Neural cell (in vitro differentiated cells): Measurements from ENCODE around the gene NDUFS5. TPM values are rescaled to one million over a fixed set of nuclear protein-coding genes. Genes with fewer than 3 reads are reported as not detected.
A peak's percentile ranks its signal among the peaks of the same experiment; 100 is the strongest.
"Not testable (repeated sequence)": the region's sequence is repeated elsewhere in the genome, so short reads cannot be mapped to it uniquely, and the experiment has no call there.

Experiments
- H2AFZ ChIP-seq: fragments of 200-600, 300-800 bp; sonication (generic), shearing (Covaris generic); 2 replicates; pipeline ENCODE4 v1.6.0; 2014; ENCODE audit warnings: low read depth, mild to moderate bottlenecking, antibody characterized with exemption, low read length, moderate library complexity
- H3F3A ChIP-seq: fragments of 200-600 bp; shearing (Covaris generic); 2 replicates; pipeline ENCODE4 v1.6.1; 2016; ENCODE audit warnings: mild to moderate bottlenecking, moderate library complexity, mixed read lengths, antibody characterized with exemption, low read length; ENCODE audit not compliant: insufficient read depth, poor library complexity, severe bottlenecking
- H3K27ac ChIP-seq: fragments of 200-600, 300-800 bp; sonication (generic), shearing (Covaris generic); 2 replicates; pipeline ENCODE4 v1.5.1; 2014; ENCODE audit warnings: mild to moderate bottlenecking, low read length, moderate library complexity
- H3K27me3 ChIP-seq: fragments of 300-800, 200-600 bp; sonication (generic), shearing (Covaris generic); 2 replicates; pipeline ENCODE4 v1.6.0; 2014; ENCODE audit warnings: mild to moderate bottlenecking, low read depth, low read length, moderate library complexity; ENCODE audit not compliant: insufficient read depth
- H3K36me3 ChIP-seq: fragments of 300-800, 200-600 bp; sonication (generic), shearing (Covaris generic); 2 replicates; pipeline ENCODE4 v1.5.1; 2014; ENCODE audit warnings: mild to moderate bottlenecking, antibody characterized with exemption, low read length, moderate library complexity; ENCODE audit not compliant: insufficient read depth
- H3K4me2 ChIP-seq: fragments of 300-800, 200-600 bp; sonication (generic), shearing (Covaris generic); 2 replicates; pipeline ENCODE4 v1.6.0; 2014; ENCODE audit warnings: mild to moderate bottlenecking, low read length
- H3K4me3 ChIP-seq: fragments of 300-800, 200-600 bp; sonication (generic), shearing (Covaris generic); 2 replicates; pipeline ENCODE4 v1.5.1; 2014; ENCODE audit warnings: mild to moderate bottlenecking, low read length, moderate library complexity
- H3K79me2 ChIP-seq: fragments of 200-600 bp; shearing (Covaris generic); replicated peaks from 2 replicates; pipeline ENCODE4 v1.6.0; 2014; ENCODE audit warnings: mild to moderate bottlenecking, low read length, moderate library complexity; ENCODE audit not compliant: insufficient read depth
- H3K9ac ChIP-seq: fragments of 300-800, 200-600 bp; sonication (generic), shearing (Covaris generic); 2 replicates; pipeline ENCODE4 v1.6.1; 2016; ENCODE audit warnings: mild to moderate bottlenecking, low read length, mixed read lengths
- H3K9me2 ChIP-seq: fragments of 200-600 bp; shearing (Covaris generic); 2 replicates; pipeline ENCODE4 v1.6.1; 2016; ENCODE audit warnings: mild to moderate bottlenecking, low read length, mixed read lengths; ENCODE audit not compliant: insufficient read depth
- H3K9me3 ChIP-seq: fragments of 200-600, 300-800 bp; sonication (generic), shearing (Covaris generic); 2 replicates; pipeline ENCODE4 v1.6.1; 2016; ENCODE audit warnings: mild to moderate bottlenecking, mixed run types, low read length, moderate library complexity, mixed read lengths
- H4K20me1 ChIP-seq: fragments of 200-600 bp; shearing (Covaris generic); 2 replicates; pipeline ENCODE4 v1.6.1; 2016; ENCODE audit warnings: mild to moderate bottlenecking, mixed run types; ENCODE audit not compliant: insufficient read depth
- EP300 ChIP-seq: fragments of 450-650 bp; conservative IDR thresholded peaks from 2 replicates; pipeline ENCODE4 v1.6.1; 2014; ENCODE audit warnings: antibody characterized with exemption, mild to moderate bottlenecking, moderate library complexity; ENCODE audit not compliant: poor library complexity, severe bottlenecking
- EZH2 ChIP-seq: fragments of 200-600, 300-800 bp; shearing (Covaris generic), sonication (generic); IDR thresholded peaks from 2 replicates; pipeline ENCODE4 v1.6.1; 2014; ENCODE audit warnings: antibody characterized with exemption, low read length, borderline replicate concordance, mild to moderate bottlenecking; ENCODE audit not compliant: insufficient read depth, poor library complexity, severe bottlenecking
- MXI1 ChIP-seq: fragments of 450-650 bp; conservative IDR thresholded peaks from 2 replicates; pipeline ENCODE4 v1.6.1; 2014; ENCODE audit warnings: antibody characterized with exemption, mild to moderate bottlenecking; ENCODE audit not compliant: poor library complexity, severe bottlenecking
- POLR2AphosphoS5 ChIP-seq: IDR thresholded peaks from 2 replicates; pipeline ENCODE4 v1.6.1; 2012
- RAD21 ChIP-seq: fragments of 450-650 bp; conservative IDR thresholded peaks from 2 replicates; pipeline ENCODE4 v1.6.1; 2014; ENCODE audit warnings: antibody characterized with exemption, mild to moderate bottlenecking, moderate library complexity
- SMC3 ChIP-seq: fragments of 450-650 bp; conservative IDR thresholded peaks from 2 replicates; pipeline ENCODE4 v1.6.1; 2014; ENCODE audit warnings: antibody characterized with exemption, mild to moderate bottlenecking, moderate library complexity; ENCODE audit not compliant: poor library complexity
- TAF1 ChIP-seq: IDR thresholded peaks from 2 replicates; pipeline ENCODE4 v1.6.1; 2012; ENCODE audit warnings: low read depth
- polyA minus RNA-seq: library from RNA; depleted of rRNA, polyadenylated mRNA; stranded (reverse); fragments of >200 nt; gene quantifications from 2 replicates; pipeline ENCODE4 v1.2.3, GENCODE V29; 2014
- polyA plus RNA-seq: library from polyadenylated mRNA; depleted of rRNA; stranded (reverse); fragments of >200 nt; gene quantifications from 2 replicates; pipeline ENCODE4 v1.2.3, GENCODE V29; 2014
- TF ChIP-seq, protein P1 (sequence below): fragments of 450-650 bp; IDR thresholded peaks from 2 replicates; pipeline ENCODE4 v1.5.1; 2014; ENCODE audit warnings: antibody characterized with exemption, mild to moderate bottlenecking, moderate library complexity; ENCODE audit not compliant: poor library complexity, severe bottlenecking
- TF ChIP-seq, protein P2 (sequence below): IDR thresholded peaks from 2 replicates; pipeline ENCODE4 v1.6.1; 2012; ENCODE audit warnings: borderline replicate concordance

NDUFS5 gene
- polyA plus RNA-seq (848 and 1,398 TPM in 2 replicates), polyA minus RNA-seq (252 and 303 TPM in 2 replicates)

DNA sequence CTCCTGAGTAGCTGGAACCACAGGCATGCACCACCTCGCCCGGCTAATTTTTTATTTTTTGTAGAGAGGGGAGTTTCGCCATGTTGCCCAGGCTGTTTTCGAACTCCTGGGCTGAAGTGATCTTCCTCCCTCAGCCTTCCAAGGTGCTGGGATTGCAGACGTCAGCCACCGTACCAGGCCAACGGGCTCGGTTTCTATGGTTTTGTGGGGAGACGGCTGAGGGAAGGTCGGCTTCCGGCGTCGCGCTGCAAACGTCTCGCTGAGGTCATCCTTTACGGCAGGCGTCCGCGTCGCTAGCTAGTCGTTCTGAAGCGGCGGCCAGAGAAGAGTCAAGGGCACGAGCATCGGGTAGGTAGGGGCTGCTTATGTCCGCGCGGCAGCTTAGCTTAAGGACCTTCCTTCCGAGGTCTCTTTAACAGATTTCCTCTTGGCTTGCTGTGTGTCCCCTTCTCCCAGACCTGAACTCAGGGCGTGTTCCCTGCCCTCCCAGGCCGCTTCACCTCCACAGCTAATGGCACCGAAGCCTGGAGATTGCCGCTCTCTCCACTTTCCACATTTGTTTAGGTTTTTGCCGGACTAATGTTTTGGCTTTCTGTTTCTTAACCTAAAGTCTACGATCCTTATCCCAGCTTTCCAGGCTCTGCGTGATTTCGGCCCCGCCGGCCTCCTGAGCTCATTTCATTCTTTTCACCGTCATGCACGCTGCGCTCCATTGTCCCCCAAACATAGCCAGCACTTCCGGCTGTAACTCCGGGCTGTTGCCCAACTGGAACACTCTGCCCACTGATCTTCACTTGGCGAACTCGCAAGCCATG is at the start of gene NDUFS5:
Gene NDUFS5, plus strand, starts transcription at position 300 of the 815 bp plus-strand sequence. CDS start 2,375 bp downstream, outside the sequence.
- Histone ChIP-seq H3F3A (no peaks in the 10 kb centered on the region), H3K9me3 (no peaks in the 10 kb centered on the region), H3K9ac (peak within 1 kb of the TSS; percentile 93), H4K20me1 (no peaks in the 10 kb centered on the region), H3K4me3 (peak within 1 kb of the TSS; percentile 74), H3K9me2 (no peaks in the 10 kb centered on the region), H3K4me2 (peak within 1 kb of the TSS; percentile 60), H3K36me3 (peaks cover 6% of the 10 kb centered on the region), H3K27me3 (no peaks in the 10 kb centered on the region), H2AFZ (peak within 1 kb of the TSS; percentile 81), H3K27ac (peak within 1 kb of the TSS; percentile 96), H3K79me2 (peaks cover 33% of the 10 kb centered on the region)
- peak; percentile 99 for TF ChIP-seq POLR2AphosphoS5
- TF ChIP-seq TAF1: peak; percentile 94
- peak; percentile 51 for TF ChIP-seq SMC3
- TF ChIP-seq EZH2: no peak
- TF ChIP-seq, protein P1, sequence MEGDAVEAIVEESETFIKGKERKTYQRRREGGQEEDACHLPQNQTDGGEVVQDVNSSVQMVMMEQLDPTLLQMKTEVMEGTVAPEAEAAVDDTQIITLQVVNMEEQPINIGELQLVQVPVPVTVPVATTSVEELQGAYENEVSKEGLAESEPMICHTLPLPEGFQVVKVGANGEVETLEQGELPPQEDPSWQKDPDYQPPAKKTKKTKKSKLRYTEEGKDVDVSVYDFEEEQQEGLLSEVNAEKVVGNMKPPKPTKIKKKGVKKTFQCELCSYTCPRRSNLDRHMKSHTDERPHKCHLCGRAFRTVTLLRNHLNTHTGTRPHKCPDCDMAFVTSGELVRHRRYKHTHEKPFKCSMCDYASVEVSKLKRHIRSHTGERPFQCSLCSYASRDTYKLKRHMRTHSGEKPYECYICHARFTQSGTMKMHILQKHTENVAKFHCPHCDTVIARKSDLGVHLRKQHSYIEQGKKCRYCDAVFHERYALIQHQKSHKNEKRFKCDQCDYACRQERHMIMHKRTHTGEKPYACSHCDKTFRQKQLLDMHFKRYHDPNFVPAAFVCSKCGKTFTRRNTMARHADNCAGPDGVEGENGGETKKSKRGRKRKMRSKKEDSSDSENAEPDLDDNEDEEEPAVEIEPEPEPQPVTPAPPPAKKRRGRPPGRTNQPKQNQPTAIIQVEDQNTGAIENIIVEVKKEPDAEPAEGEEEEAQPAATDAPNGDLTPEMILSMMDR: no peak
- TF ChIP-seq, protein P2, sequence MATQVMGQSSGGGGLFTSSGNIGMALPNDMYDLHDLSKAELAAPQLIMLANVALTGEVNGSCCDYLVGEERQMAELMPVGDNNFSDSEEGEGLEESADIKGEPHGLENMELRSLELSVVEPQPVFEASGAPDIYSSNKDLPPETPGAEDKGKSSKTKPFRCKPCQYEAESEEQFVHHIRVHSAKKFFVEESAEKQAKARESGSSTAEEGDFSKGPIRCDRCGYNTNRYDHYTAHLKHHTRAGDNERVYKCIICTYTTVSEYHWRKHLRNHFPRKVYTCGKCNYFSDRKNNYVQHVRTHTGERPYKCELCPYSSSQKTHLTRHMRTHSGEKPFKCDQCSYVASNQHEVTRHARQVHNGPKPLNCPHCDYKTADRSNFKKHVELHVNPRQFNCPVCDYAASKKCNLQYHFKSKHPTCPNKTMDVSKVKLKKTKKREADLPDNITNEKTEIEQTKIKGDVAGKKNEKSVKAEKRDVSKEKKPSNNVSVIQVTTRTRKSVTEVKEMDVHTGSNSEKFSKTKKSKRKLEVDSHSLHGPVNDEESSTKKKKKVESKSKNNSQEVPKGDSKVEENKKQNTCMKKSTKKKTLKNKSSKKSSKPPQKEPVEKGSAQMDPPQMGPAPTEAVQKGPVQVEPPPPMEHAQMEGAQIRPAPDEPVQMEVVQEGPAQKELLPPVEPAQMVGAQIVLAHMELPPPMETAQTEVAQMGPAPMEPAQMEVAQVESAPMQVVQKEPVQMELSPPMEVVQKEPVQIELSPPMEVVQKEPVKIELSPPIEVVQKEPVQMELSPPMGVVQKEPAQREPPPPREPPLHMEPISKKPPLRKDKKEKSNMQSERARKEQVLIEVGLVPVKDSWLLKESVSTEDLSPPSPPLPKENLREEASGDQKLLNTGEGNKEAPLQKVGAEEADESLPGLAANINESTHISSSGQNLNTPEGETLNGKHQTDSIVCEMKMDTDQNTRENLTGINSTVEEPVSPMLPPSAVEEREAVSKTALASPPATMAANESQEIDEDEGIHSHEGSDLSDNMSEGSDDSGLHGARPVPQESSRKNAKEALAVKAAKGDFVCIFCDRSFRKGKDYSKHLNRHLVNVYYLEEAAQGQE: peak; percentile 92
- TF ChIP-seq MXI1: peak; percentile 76
- TF ChIP-seq EP300: peak; percentile 56
- TF ChIP-seq RAD21: peak; percentile 39

DNA sequence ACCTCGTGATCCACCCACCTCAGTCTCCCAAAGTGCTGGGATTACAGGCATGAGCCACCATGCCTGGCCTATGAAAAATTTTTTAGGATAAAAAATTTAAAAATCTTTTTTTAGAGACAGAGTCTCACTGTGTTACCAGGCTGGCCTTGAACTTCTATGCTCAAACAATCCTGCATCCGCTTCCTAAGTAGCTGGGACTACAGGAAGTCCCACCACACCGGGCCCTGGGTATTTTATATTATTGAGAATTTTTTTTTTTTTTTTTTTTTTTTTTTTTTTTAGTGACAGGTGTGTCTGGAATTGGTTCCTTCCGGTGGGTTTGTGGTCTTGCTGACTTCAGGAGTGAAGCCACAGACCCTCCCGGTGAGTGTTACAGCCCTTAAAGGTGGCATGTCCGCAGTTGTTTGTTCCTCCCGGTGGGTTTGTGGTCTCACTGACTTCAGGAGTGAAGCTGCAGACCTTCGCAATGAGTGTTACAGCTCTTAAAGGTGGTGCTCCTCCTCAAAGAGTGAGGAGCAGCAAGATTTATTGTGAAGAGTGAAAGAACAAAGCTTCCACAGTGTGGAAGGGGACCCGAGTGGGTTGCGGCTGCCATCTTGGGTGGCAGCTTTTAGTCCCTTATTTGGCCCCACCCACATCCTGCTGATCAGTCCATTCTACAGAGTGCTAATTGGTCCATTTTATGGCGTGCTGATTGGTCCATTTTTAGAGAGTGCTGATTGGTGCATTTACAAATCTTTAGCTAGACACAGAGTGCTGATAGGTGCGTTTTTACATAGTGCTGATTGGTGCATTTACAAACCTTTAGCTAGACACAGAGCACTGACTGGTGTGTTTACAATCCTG is 48.5 kb upstream of the NDUFS5 start:
- H3K9me2 ChIP-seq, H3K9me3 ChIP-seq, H3K27me3 ChIP-seq, H2AFZ ChIP-seq, H3K27ac ChIP-seq, H3K4me3 ChIP-seq, H3F3A ChIP-seq, H3K9ac ChIP-seq, H3K4me2 ChIP-seq, H4K20me1 ChIP-seq, H3K36me3 ChIP-seq, H3K79me2 ChIP-seq: not testable (repeated sequence)

DNA sequence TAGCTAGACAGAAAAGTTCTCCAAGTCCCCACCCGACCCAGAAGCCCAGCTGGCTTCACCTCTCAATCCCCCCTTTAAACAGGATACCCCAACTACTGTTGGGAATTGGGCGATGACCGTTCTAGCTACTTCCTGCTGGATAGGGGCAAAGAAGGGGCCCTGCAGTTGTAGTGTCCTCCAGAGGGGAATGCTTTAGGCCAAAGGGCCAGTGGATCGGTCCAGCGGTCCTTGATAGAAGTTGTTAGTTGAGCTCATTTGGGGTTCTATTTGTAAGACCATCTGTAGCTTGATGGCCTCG is 48.0 kb upstream of the NDUFS5 start:
- H3F3A ChIP-seq, H2AFZ ChIP-seq, H3K9me3 ChIP-seq, H3K9me2 ChIP-seq, H3K36me3 ChIP-seq, H3K4me3 ChIP-seq, H3K27me3 ChIP-seq, H3K4me2 ChIP-seq, H3K27ac ChIP-seq, H4K20me1 ChIP-seq, H3K9ac ChIP-seq, H3K79me2 ChIP-seq: not testable (repeated sequence)

DNA sequence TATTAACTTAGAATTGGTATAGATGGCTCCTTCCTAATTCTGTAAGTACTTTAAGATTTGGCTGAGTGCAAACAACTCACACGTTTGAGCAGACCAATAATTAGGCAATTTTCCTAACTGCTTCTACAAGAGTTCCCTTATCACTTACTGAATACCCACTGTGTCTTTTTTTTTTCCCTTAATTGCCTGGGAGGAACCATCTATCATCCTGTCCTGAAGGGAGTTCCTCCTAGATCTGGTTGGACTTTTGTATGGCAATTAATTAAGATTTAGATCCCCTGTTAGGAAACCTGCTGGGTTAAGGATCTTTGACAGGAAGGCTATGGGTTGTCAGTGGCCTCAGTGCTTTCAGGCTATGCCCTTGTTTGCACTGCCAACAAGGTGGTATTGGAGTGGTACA is 46.8 kb upstream of the NDUFS5 start:
- H3K36me3 ChIP-seq, H4K20me1 ChIP-seq, H3K4me2 ChIP-seq, H3K27ac ChIP-seq, H3K9me2 ChIP-seq, H3F3A ChIP-seq, H3K9me3 ChIP-seq, H3K27me3 ChIP-seq, H3K4me3 ChIP-seq, H3K79me2 ChIP-seq, H2AFZ ChIP-seq, H3K9ac ChIP-seq: not testable (repeated sequence)
